Measurements from ENCODE around the gene RPL31.

RPL31 gene

DNA sequence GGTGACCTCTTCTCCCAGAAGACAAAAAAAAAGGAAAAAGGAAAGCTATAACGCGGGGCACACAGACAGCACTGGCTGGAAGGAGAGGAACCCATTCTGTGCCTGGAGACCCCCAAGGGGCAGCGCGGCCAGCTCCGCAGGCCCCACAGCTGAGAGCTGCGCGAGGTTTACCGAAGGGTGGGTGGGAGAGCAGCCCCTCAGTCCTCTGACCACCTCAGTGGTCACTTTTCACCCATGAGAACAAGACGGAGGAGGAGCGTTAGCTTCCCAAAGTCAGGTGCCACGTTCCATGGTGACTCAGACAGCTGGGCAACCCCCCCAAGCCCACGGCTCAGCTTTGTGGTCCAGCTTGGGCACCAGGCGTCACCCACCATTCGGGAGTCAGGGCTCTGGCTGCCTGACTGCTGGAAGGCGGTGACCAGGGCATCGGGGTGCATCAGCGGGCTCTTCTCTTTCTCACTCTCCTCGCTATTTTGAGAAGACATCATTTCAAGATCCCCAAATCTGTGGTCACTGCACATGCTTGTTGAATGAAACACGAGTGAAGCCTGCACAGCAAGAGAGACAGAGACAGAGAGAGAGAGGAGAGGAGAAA, 35.2 kb downstream of the RPL31 start:
- H3K27ac ChIP-seq: no peak overlapping the region
- no peaks in the 10 kb centered on the region for H3K9me3 ChIP-seq (ENCODE audit: control insufficient read depth, low read length)
- no peaks in the 10 kb centered on the region for H3K36me3 ChIP-seq (ENCODE audit: control insufficient read depth, insufficient read depth, low read length)
- no peaks in the 10 kb centered on the region for H3K79me2 ChIP-seq
- H3K9ac ChIP-seq: no peak overlapping the region
- TF ChIP-seq, protein P1, sequence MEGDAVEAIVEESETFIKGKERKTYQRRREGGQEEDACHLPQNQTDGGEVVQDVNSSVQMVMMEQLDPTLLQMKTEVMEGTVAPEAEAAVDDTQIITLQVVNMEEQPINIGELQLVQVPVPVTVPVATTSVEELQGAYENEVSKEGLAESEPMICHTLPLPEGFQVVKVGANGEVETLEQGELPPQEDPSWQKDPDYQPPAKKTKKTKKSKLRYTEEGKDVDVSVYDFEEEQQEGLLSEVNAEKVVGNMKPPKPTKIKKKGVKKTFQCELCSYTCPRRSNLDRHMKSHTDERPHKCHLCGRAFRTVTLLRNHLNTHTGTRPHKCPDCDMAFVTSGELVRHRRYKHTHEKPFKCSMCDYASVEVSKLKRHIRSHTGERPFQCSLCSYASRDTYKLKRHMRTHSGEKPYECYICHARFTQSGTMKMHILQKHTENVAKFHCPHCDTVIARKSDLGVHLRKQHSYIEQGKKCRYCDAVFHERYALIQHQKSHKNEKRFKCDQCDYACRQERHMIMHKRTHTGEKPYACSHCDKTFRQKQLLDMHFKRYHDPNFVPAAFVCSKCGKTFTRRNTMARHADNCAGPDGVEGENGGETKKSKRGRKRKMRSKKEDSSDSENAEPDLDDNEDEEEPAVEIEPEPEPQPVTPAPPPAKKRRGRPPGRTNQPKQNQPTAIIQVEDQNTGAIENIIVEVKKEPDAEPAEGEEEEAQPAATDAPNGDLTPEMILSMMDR (IDR thresholded peaks at IDR 0.05): no peak
- no peak overlapping the region for H3K4me2 ChIP-seq (ENCODE audit: low read length)
- H3K4me3 ChIP-seq (ENCODE audit: low read depth, low read length): no peak overlapping the region
- H2AFZ ChIP-seq: no peak overlapping the region
- H3K4me1 ChIP-seq: no peaks in the 10 kb centered on the region
- no peaks in the 10 kb centered on the region for H3K27me3 ChIP-seq (ENCODE audit: control insufficient read depth, insufficient read depth, low read length)

DNA sequence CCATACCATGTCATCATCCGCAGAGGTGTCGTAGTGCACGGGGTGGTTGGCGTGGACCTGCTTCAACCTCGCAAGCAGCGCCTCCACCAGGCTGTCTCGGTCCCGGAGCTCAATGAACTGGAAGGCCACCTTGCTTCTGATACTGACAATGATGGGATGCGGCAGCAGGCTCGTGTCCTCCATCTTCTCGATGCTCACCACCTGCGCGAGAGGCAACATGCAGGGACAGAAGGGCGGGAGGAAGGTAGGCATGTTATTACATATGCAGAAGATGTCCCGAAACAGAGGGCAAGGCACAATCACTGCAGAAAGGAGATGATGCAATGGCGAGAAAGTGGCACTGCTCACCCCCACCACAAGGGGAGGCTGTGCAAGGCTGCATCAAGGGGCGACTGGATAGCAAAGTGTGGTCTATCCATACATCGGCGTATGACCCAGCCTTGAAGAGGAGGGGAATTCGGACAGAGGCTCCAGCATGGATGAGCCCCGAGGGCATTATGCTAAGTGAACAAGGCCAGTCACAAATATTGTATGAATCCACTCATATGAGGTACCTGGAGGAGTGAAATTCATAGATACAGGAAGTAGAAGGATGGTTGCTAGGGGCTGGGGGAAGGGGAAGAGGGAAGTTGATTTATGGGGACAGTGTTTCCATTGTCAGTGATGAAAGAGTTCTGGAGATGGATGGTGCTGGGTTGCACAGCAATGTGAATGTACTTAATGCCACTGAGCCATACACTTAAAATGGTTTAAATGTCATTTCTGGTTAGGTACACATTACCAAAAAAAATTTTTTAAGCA, 36.6 kb downstream of the RPL31 start:
- Histone ChIP-seq H3K9me3 (ENCODE audit: control insufficient read depth, low read length) (no peaks in the 10 kb centered on the region), H3K27me3 (ENCODE audit: control insufficient read depth, insufficient read depth, low read length) (no peaks in the 10 kb centered on the region), H3K4me3 (ENCODE audit: low read depth, low read length) (no peak overlapping the region), H3K9ac (no peak overlapping the region), H3K4me1 (no peaks in the 10 kb centered on the region), H2AFZ (no peak overlapping the region), H3K79me2 (no peaks in the 10 kb centered on the region), H3K27ac (no peak overlapping the region), H3K4me2 (ENCODE audit: low read length) (no peak overlapping the region), H3K36me3 (ENCODE audit: control insufficient read depth, insufficient read depth, low read length) (no peaks in the 10 kb centered on the region)
- TF ChIP-seq, protein P1 (IDR thresholded peaks at IDR 0.05): peak; percentile 26

DNA sequence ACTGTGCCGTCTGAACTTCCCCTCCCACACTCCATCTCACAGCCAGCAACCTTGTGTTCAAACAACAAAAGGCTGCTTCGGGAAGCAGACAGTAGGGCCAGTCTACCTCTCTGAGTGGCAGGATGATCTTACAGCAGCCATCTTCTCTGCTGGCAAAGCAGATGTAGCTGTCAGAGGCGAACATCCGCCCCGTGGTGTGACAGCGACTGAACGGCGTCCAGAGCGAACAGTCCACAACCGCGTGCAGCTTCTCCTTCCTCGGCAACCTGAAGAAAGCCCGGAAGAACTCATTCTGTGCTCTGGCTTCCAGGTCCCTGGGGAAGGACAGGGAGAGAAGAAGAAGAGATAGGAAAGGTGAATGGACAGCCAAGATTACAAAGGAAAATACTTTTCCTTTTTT, 38.0 kb downstream of the RPL31 start:
- H3K36me3 ChIP-seq (ENCODE audit: control insufficient read depth, insufficient read depth, low read length): no peaks in the 10 kb centered on the region
- H3K79me2 ChIP-seq: no peaks in the 10 kb centered on the region
- no peaks in the 10 kb centered on the region for H3K4me1 ChIP-seq

DNA sequence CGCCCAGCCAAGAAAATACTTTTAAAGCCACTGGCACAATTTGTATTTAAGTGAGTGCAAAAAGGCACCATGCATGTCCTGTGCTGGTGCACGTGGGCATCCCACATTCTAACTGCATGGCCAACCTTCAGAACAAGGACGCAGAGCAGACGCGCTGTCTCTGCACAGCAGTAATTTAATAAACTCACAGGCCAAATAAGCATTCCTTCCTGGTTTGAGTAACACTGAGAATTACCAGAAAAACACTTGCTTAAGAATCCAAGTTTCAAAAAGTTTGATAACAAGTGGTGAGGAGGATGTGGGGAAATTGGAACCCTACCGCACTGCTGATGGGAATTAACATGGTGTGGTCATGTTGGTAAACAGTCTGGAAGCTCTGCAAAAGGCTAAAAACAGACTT, 38.7 kb downstream of the RPL31 start:
- Histone ChIP-seq H3K9me3 (ENCODE audit: control insufficient read depth, low read length) (no peaks in the 10 kb centered on the region), H2AFZ (no peak overlapping the region), H3K4me2 (ENCODE audit: low read length) (no peak overlapping the region), H3K27me3 (ENCODE audit: control insufficient read depth, insufficient read depth, low read length) (no peaks in the 10 kb centered on the region), H3K4me3 (ENCODE audit: low read depth, low read length) (no peak overlapping the region), H3K36me3 (ENCODE audit: control insufficient read depth, insufficient read depth, low read length) (no peaks in the 10 kb centered on the region), H3K27ac (no peak overlapping the region), H3K4me1 (no peaks in the 10 kb centered on the region), H3K79me2 (peaks cover 3% of the 10 kb centered on the region), H3K9ac (no peak overlapping the region)
- TF ChIP-seq, protein P1 (IDR thresholded peaks at IDR 0.05): no peak

More for the DNA sequence above, 38.0 kb downstream of the RPL31 start:
- no peaks in the 10 kb centered on the region for H3K27me3 ChIP-seq (ENCODE audit: control insufficient read depth, insufficient read depth, low read length)
- no peaks in the 10 kb centered on the region for H3K9me3 ChIP-seq (ENCODE audit: control insufficient read depth, low read length)
- TF ChIP-seq, protein P1 (IDR thresholded peaks at IDR 0.05): no peak
- H3K9ac ChIP-seq: no peak overlapping the region
- H2AFZ ChIP-seq: no peak overlapping the region
- no peak overlapping the region for H3K4me3 ChIP-seq (ENCODE audit: low read depth, low read length)
- no peak overlapping the region for H3K27ac ChIP-seq
- H3K4me2 ChIP-seq (ENCODE audit: low read length): no peak overlapping the region
